Epithelial cell of esophagus (primary cell): Measurements from ENCODE around the gene FOCAD.
A peak's percentile ranks its signal among the peaks of the same experiment; 100 is the strongest.

ENCODE experiments used
- DNase-seq: peaks from one replicate; pipeline ENCODE4 v3.0.0; 2010; ENCODE audit warnings: low read depth
- H3K4me3 ChIP-seq: 2 replicates; pipeline ENCODE4 v1.5.1; 2011; ENCODE audit warnings: mild to moderate bottlenecking, low read length, control low read depth
- CTCF ChIP-seq: IDR thresholded peaks from 2 replicates; pipeline ENCODE4 v1.5.1; 2011; ENCODE audit warnings: low read depth, mild to moderate bottlenecking, low read length, control low read depth, inconsistent platforms; ENCODE audit not compliant: insufficient read depth; ENCODE audit errors: missing control alignments

Gene FOCAD

GRCh38 chr9:21031808-21032183 lies 347.7 kb downstream of the FOCAD start:
- no peak for TF ChIP-seq CTCF
- peak overlapping the region; percentile 41 for H3K4me3 ChIP-seq
- no peak for DNase-seq

DNA sequence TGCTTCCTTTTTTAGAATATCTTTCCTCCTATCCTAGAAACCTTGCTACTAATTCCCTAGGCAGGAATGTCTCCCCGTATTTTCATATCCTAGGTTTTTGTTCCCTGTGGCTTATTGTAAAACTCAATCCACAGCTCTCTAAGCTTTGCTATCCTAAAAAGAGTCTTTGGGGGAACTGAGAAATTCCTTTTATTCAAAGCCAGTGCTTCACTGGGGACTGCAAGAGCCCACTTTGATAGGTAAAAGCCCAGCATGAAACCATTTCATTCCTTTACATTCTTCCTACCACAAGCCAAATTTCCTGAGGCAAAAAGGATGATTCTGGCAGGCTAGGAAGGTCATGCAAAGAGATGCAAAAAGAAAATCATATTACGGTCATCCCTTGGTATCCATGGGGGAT lies 353.2 kb downstream of the FOCAD start:
- DNase-seq = no peak
- H3K4me3 ChIP-seq = no peak overlapping the region
- TF ChIP-seq CTCF = no peak

- DNase-seq = no peak
- no peak for TF ChIP-seq CTCF
- H3K4me3 ChIP-seq = no peak overlapping the region
These were observed 355.2 kb downstream of the FOCAD start for GRCh38 chr9:21039302-21039701.

DNA sequence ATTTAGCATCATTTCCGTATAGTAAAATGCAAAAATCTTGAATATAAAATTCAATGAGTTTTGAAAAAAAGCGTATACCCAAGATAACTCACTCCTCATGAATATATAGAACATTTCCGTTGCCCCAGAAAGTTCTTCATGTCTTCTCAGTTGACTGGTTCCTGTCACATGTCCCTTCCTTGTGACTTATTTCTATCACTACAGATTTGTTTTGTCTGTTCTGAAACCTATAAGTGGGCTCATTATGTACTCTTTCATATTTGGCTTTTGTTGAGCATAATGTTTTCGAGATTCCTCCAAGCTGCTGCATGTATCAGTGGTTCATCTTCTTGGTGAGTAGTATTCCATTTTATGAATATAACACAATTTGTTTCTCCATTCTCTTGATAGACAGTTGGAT lies 358.4 kb downstream of the FOCAD start:
- H3K4me3 ChIP-seq = no peak overlapping the region
- TF ChIP-seq CTCF = no peak
- DNase-seq = no peak

DNA sequence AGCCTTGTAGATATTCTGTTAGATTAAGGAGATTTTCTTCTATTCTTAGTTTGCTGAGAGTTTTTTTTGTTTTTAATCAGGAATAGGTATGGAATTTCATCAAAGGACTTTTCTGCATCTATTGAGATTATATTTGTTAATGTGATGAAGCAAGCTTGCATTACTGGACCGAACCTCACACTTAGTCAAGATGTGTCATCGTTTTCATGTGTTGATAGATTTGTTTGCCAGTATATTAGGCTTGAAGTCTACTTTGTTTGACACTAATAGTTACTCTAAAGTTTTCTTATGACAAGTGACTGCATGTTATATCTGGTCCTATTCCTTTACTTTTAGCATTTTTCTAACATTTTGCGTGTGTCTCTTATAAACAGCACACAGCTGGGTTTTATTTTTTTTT lies 359.8 kb downstream of the FOCAD start:
- no peak overlapping the region for H3K4me3 ChIP-seq
- DNase-seq = peak; percentile 62
- TF ChIP-seq CTCF = no peak
